ENCODE results near the gene LDLRAD3. TPM values are rescaled to one million over a fixed set of nuclear protein-coding genes. Genes with fewer than 3 reads are reported as not detected.
"Not testable (repeated sequence)": the region's sequence is repeated elsewhere in the genome, so short reads cannot be mapped to it uniquely, and the experiment has no call there.

Gene LDLRAD3, protein sequence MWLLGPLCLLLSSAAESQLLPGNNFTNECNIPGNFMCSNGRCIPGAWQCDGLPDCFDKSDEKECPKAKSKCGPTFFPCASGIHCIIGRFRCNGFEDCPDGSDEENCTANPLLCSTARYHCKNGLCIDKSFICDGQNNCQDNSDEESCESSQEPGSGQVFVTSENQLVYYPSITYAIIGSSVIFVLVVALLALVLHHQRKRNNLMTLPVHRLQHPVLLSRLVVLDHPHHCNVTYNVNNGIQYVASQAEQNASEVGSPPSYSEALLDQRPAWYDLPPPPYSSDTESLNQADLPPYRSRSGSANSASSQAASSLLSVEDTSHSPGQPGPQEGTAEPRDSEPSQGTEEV
- 20.4 TPM for polyA plus RNA-seq (ENCODE audit: insufficient read length)

DNA sequence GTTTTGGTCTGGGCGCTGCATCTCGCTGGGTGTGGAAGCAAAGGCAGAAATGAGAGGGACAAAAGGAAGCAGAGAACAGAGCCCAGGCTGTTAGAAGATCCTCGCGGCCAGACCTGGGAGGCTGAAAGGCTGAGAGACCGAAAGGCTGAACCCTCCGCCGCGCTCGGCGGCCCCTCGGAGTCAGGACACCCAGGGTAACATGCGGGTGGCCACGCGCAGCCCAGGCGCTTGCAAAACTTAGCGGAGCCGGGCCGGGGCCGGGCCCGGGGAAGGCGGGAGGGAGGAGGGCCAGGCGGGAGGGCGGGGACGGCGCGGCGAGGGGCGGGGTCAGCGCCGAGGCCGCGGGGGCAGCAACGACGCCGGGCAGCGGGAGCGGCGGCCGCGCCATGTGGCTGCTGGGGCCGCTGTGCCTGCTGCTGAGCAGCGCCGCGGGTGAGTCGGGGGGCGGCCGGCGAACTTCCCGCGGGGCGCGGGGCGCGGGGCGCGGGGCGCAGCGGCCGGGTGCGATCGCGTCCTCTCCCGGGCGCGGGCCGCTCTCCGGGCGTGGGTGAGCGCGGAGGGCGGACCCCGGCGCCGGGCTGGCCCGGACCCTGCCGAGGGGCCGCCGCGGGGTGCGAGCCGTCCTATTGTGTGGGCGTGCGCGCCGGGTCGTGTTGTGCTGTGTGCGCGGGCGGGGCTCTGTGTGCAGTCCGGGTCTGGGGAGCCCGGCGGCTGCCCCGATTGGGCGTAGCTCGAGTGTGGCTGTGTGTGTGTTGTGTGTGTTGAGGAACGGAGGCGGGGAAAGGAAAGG is at the start of gene LDLRAD3:
Gene LDLRAD3, plus strand, starts transcription at position 350 of the 790 bp plus-strand sequence. Its CDS starts 37 bp downstream, at position 387.
- no peak for DNase-seq (ENCODE audit: low read depth)

- no peak for DNase-seq (ENCODE audit: low read depth)
Measured at GRCh38 chr11:35897019-35897418, 46.8 kb upstream of the LDLRAD3 start.

DNA sequence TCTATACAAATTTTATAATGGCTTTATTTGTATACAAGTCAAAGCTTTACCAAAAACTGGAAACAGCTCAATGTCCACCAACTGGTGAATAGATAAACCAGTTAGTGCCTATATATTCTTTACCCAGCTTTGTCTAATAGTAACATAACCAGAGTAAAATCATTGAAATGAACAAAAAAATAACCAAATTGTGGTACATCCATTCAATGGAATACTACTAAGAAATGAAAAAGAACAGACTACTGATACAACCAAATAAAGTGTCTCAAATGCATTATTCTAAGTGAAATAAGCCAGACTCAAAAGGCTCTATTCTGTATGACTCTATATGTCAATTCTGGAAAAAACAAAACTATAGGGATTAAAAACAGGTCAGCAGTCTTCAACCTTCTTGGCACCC is 40.9 kb upstream of the LDLRAD3 start:
- DNase-seq (ENCODE audit: low read depth) = no peak

- DNase-seq (ENCODE audit: low read depth) = no peak
Measured at GRCh38 chr11:35905646-35906276, 38.1 kb upstream of the LDLRAD3 start.

DNA sequence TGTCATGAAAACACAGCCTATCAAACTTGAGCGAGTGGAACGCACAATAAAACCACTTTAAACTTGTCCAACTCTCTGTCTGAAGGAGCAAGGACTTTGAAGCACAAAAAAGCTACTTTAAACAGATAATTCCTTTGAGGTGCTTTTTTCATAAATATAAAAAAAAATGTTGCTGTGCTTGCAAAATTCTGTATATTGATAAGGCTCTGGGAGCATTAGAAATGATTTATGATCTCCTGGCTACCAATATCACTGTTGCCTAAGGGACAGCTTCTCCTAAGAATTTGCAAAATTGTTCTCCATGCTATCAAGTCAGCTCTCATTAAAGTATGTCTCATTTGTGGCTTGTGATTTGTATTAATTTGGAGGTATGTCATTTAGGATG is 37.6 kb upstream of the LDLRAD3 start:
- DNase-seq (ENCODE audit: low read depth) = no peak

GRCh38 chr11:35906681-35907080 is 37.2 kb upstream of the LDLRAD3 start:
- no peak for DNase-seq (ENCODE audit: low read depth)

DNA sequence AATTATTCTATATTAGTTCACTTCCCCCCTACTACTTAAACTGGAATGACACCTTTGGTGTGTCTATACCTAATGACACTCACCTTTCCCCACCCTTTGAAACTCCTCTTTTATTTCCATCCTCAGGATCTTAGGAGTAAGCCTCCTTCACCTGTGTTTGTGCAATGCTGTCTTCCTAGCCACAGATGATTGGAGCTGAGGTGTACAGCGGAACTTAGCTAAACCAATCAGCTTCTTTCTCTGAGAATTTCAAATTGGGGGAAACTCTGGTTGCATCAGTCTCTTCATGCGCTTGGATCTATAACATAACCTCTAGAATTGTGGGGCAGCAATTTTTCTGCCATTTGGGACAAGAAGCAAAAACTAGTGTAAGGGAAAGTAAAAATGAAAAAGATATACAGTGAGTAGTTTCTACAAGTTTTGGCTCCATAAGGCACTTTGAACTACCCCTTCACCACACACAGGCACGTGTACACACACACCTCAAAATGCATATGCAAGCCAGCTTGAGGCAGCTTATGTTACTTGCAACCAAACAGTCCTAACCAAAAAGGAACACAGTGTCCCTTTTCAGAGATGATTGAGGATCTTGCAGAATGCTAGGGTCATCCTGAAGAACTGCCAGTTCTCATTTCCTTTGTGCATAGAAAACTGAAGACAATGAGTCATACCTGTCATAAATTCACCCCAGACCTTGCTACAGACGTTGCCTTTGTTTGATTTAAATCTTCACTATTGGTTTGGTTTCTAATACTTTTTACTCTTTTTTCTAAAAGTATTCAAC is 36.0 kb upstream of the LDLRAD3 start:
- no peak for DNase-seq (ENCODE audit: low read depth)

DNA sequence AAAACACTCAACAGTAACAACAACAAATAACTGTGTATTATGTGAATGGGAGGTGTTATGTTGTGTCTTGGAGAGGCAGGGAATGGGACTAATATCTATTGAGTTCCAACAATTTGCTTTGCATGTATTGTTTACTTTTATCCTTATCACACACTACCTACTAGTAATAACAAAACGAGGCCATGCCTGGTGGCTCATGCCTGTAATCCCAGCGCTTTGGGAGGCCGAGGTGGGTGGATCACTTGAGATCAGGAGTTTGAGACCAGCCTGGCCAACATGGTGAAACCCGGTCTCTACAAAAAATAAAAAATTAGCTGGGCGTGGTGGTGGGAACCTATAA is 35.5 kb upstream of the LDLRAD3 start:
- DNase-seq (ENCODE audit: low read depth) = not testable (repeated sequence)

- DNase-seq (ENCODE audit: low read depth) = no peak
Measured at GRCh38 chr11:35909511-35910265, 34.2 kb upstream of the LDLRAD3 start.

DNA sequence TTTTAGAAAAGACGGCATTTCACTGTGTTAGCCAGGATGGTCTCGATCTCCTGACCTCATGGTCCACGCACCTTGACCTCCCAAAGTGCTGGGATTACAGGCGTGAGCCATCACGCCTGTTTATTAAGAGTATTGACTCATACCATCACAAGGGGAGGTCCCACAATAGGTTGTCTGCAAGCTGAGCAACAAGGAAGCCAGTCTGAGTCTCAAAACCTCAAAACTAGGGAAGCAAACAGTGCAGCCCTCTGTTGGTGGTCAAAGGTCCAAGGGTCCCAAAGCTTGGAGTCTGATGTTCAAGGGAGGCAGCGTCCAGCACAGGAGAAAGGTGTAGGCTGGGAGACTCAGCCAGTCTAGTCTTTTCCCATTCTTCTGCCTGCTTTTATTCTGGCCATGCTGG is 32.8 kb upstream of the LDLRAD3 start:
- no peak for DNase-seq (ENCODE audit: low read depth)

- DNase-seq (ENCODE audit: low read depth) = no peak
Measured at GRCh38 chr11:35911616-35912165, 32.2 kb upstream of the LDLRAD3 start.

- DNase-seq (ENCODE audit: low read depth) = not testable (repeated sequence)
Measured at GRCh38 chr11:35912436-35912835, 31.4 kb upstream of the LDLRAD3 start.

GRCh38 chr11:35912883-35913624 is 30.8 kb upstream of the LDLRAD3 start:
- no peak for DNase-seq (ENCODE audit: low read depth)

DNA sequence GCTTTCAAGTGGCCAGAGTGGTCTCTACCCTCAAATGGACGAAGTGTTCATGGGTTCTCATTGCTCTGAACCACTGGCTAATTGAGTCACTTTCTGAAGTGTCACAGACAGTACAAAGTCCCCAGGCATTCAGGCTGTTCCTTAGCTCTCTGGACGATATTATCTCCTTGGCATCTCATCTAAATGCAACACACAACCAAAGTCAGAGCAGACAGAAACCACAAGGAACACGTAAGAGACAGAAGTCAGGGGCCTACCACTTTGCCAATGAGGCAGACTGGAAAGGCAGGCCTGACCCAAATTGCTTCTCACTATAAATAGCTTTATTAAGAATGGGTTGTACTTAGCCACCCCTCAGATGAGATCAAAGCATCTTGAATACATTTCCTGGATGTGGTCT is 29.0 kb upstream of the LDLRAD3 start:
- DNase-seq (ENCODE audit: low read depth) = no peak

GRCh38 chr11:35916270-35916669 is 27.6 kb upstream of the LDLRAD3 start:
- no peak for DNase-seq (ENCODE audit: low read depth)

- no peak for DNase-seq (ENCODE audit: low read depth)
Measured at GRCh38 chr11:35917676-35918075, 26.2 kb upstream of the LDLRAD3 start.

- no peak for DNase-seq (ENCODE audit: low read depth)
Measured at GRCh38 chr11:35918716-35919115, 25.1 kb upstream of the LDLRAD3 start.

DNA sequence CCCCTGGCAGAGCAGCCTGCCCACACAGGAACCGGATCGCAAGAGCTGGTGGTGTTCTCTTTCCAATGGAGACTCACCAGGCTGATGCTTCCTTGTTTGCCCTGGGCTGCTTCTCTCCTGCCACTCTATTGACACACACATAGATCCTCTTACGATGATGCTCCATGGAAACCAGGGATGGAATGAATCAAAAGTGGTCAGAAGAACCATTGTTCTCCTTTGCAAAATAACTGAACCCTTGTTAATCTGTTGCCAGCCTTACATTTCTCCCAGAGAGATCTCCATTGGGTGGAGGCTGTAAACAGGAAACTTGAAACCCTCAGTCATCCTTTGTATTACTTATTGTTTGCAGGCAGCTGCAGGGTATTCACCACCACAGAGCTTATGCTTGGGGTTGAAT is 24.6 kb upstream of the LDLRAD3 start:
- no peak for DNase-seq (ENCODE audit: low read depth)

- DNase-seq (ENCODE audit: low read depth) = no peak
Measured at GRCh38 chr11:35923452-35923851, 20.4 kb upstream of the LDLRAD3 start.

- no peak for DNase-seq (ENCODE audit: low read depth)
Measured at GRCh38 chr11:35924811-35925210, 19.1 kb upstream of the LDLRAD3 start.

Data from forelimb muscle (tissue), 1 donor.